Psoas muscle (tissue), 8 donors: ENCODE measurements around the gene SLC34A1. TPM values are rescaled to one million over a fixed set of nuclear protein-coding genes. Genes with fewer than 3 reads are reported as not detected.
A peak's percentile ranks its signal among the peaks of the same experiment; 100 is the strongest.

Experiments
- ATAC-seq, 4 donors: fragments of 200-7000 bp; cut with Tn5 transposase; one replicate each; pipeline ENCODE4 v1.9.1; 2020; ENCODE audit warnings: moderate library complexity in 3 of 4, mild to moderate bottlenecking in 2 of 4
- DNase-seq, 2 donors: peaks; one replicate each; pipeline ENCODE4 v3.0.0-alpha.2; 2020
- H3K27ac ChIP-seq: fragments of 200-600 bp; one replicate; pipeline ENCODE4 v1.8.0; 2022
- H3K27me3 ChIP-seq, 3 donors: fragments of 200-600 bp in 1 of 3; one replicate each; pipeline versions ENCODE4 v1.6.1 to v1.8.0; 2013 to 2022; ENCODE audit warnings: low read length in 2 of 3, mild to moderate bottlenecking in 2 of 3, moderate library complexity in 1 of 3; ENCODE audit not compliant: insufficient read depth in 3 of 3
- H3K36me3 ChIP-seq, 2 donors: fragments of 200-600 bp in 1 of 2; one replicate each; pipeline versions ENCODE4 v1.6.1 to v1.8.0; 2013 to 2022; ENCODE audit warnings: low read depth in 1 of 2, mild to moderate bottlenecking in 1 of 2, moderate library complexity in 1 of 2; ENCODE audit not compliant: insufficient read depth in 1 of 2
- H3K4me1 ChIP-seq: fragments of 200-600 bp; one replicate; pipeline ENCODE4 v1.8.0; 2022
- H3K4me3 ChIP-seq: fragments of 200-600 bp; one replicate; pipeline ENCODE4 v1.8.0; 2022; ENCODE audit warnings: mild to moderate bottlenecking
- H3K9me3 ChIP-seq: fragments of 200-600 bp; one replicate; pipeline ENCODE4 v1.8.0; 2022
- WGBS, 3 donors: extraction: QIAGEN DNeasy Blood & Tissue Kit; methylation state at CpG; one replicate each; pipeline versions ENCODE4 v1.1.6 to v1.1.7; 2013; 5-methylcytosine and 5-hydroxymethylcytosine counted together
- intact Hi-C, 2 donors: fragments of 100-400 bp; cut with DNase I; formaldehyde crosslinking; loops; one replicate each; pipeline versions ENCODE4 v1.11.0 to v1.14.2; 2022
- polyA plus RNA-seq, 3 donors: library from polyadenylated mRNA; stranded (reverse); fragments of 200-250 nt; gene quantifications; one replicate each; pipeline ENCODE4 v1.2.3, GENCODE V29; 2013
- total RNA-seq, 4 donors: library from RNA; stranded (reverse); fragmentation: NEBNext Ultra II Directional in 2 of 4; extraction: Animal tissue kit (Norgen Biotek cat#: 25700) in 2 of 4; gene quantifications; one replicate each; pipeline versions ENCODE4 v1.2.1 to v1.2.4, GENCODE V29; 2021 to 2023
- TF ChIP-seq, protein P1 (sequence below): fragments of 200-600 bp; IDR thresholded peaks from one replicate; pipeline ENCODE4 v1.8.0; 2022; ENCODE audit warnings: antibody characterized with exemption
- donor health status: healthy with polysubstance abuse.
- donor health status: DM: no; HTN: no; CAD: no; lungs with moderate emphysema.
- donor health status: Bipolar disorder and iron deficiency.
- donor health status: healthy.
- donor health status: DM: yes; HTN: yes; CAD: no.
- donor health status: DM: no; HTN: no; CAD: no.
- donor health status: DM: no; HTN: no; CAD: no.
- donor health status: DM: yes; HTN: yes; CAD: no.

The SLC34A1 gene
- total and polyA plus RNA-seq, 7 donors, result not detected

GRCh38 chr5:177357146-177357458 lies 27.1 kb upstream of the SLC34A1 start:
- intact Hi-C loops, result no loop called here
- DNase-seq, result no peak
- peaks cover 13% of the 10 kb centered on the region for H3K4me1 ChIP-seq

DNA sequence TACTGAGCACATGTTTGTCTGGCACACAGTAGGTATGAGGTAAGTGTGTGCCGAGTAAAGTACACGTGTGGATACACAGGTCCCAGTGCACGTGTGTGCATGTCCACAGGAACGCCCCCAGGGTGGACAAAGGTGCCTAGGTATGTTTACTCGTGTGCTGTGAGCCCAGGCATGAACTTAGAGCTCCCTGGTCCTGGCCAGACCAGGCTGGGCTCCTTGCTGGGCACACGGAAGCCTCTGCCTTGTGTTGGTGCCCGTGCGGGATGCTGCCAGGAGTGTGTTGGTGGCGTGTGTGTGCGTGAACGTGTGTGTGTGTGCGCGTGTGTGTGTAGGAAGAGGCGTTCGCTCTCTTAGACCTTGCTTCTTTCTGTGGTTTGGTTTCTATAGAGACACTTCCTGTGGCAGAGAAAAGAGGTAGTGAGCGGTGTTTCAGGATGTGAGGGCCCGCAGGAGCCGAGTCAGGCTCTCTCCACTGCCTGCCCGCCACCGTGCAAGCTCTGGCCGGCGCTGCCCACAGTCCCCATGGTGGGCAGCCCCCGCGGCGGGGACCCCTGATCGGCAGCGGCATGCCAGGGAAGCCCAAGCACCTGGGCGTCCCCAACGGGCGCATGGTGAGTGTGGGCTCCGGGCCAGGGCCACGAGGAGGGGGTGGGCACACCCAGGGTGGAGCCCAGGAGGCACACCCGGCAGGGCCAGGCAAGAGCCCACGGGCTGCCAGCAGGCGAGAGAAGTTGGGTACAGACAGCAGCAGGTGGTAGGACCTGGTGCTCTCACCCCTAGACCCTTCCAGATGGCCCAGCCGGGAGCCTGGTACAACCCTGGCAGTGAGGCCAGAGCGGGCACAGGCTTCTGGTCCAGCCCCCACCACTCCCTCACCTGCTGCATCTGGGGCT lies 26.5 kb upstream of the SLC34A1 start, which contains the start of gene RGS14:
Gene RGS14 (plus strand): TSS at position 466 of the 893 bp plus-strand sequence. CDS start 101 bp downstream, at position 567.
- Histone ChIP-seq H3K27ac (no peak within 1 kb of the TSS), H3K36me3 (no peaks in the 10 kb centered on the region), H3K4me3 (peak within 1 kb of the TSS; percentile 53), H3K4me1 (peaks cover 14% of the 10 kb centered on the region), H3K9me3 (no peaks in the 10 kb centered on the region), H3K27me3 (no peaks in the 10 kb centered on the region)
- 31 to 45% (median 37%) methylated on average over 32 to 37 of the region's 37 CpGs for WGBS, 3 donors
- peak; percentile 35 to 54 for DNase-seq
- intact Hi-C loops, result no loop called here
- TF ChIP-seq, protein P1, sequence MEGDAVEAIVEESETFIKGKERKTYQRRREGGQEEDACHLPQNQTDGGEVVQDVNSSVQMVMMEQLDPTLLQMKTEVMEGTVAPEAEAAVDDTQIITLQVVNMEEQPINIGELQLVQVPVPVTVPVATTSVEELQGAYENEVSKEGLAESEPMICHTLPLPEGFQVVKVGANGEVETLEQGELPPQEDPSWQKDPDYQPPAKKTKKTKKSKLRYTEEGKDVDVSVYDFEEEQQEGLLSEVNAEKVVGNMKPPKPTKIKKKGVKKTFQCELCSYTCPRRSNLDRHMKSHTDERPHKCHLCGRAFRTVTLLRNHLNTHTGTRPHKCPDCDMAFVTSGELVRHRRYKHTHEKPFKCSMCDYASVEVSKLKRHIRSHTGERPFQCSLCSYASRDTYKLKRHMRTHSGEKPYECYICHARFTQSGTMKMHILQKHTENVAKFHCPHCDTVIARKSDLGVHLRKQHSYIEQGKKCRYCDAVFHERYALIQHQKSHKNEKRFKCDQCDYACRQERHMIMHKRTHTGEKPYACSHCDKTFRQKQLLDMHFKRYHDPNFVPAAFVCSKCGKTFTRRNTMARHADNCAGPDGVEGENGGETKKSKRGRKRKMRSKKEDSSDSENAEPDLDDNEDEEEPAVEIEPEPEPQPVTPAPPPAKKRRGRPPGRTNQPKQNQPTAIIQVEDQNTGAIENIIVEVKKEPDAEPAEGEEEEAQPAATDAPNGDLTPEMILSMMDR, result no peak
- ATAC-seq, result peak; percentile 37 to 52 (median 38)

More at GRCh38 chr5:177357146-177357458, 27.1 kb upstream of the SLC34A1 start:
- Histone ChIP-seq H3K36me3 (no peaks in the 10 kb centered on the region), H3K27me3 (no peaks in the 10 kb centered on the region), H3K27ac (no peak overlapping the region), H3K4me3 (no peak overlapping the region), H3K9me3 (no peaks in the 10 kb centered on the region)
- TF ChIP-seq, protein P1, result no peak
- WGBS, 3 donors, result 74 to 94% (median 87%) methylated on average over 5 of the region's 5 CpGs
- ATAC-seq, result no peak

- WGBS, 3 donors, result 5 to 17% (median 11%) methylated on average over 5 of the region's 5 CpGs
- TF ChIP-seq, protein P1, result no peak
- H3K4me1 ChIP-seq, result peaks cover 18% of the 10 kb centered on the region
- DNase-seq (no peak), ATAC-seq (peak; percentile 10 to 53 (median 18))
- no peaks in the 10 kb centered on the region for H3K27me3 ChIP-seq
- H3K9me3 ChIP-seq, result no peaks in the 10 kb centered on the region
- no peaks in the 10 kb centered on the region for H3K36me3 ChIP-seq
- H3K4me3 ChIP-seq, result peak overlapping the region; percentile 53
- no peak overlapping the region for H3K27ac ChIP-seq
- intact Hi-C loops, result no loop called here
These were observed 25.8 kb upstream of the SLC34A1 start for GRCh38 chr5:177358370-177358819.

GRCh38 chr5:177359451-177359851 lies 24.8 kb upstream of the SLC34A1 start:
- ATAC-seq (no peak), DNase-seq (no peak)
- intact Hi-C loops, result no loop called here
- no peak overlapping the region for H3K4me3 ChIP-seq
- 72 to 74% (median 74%) methylated on average over 6 of the region's 6 CpGs for WGBS, 3 donors
- H3K27ac ChIP-seq, result no peak overlapping the region
- H3K36me3 ChIP-seq, result no peaks in the 10 kb centered on the region
- H3K4me1 ChIP-seq, result peaks cover 22% of the 10 kb centered on the region
- TF ChIP-seq, protein P1, result no peak
- H3K27me3 ChIP-seq, result no peaks in the 10 kb centered on the region
- H3K9me3 ChIP-seq, result no peaks in the 10 kb centered on the region
